SK-N-SH (cell line): ENCODE results near the gene IMMT. TPM values are rescaled to one million over a fixed set of nuclear protein-coding genes. Genes with fewer than 3 reads are reported as not detected.
"Not testable (repeated sequence)": the region's sequence is repeated elsewhere in the genome, so short reads cannot be mapped to it uniquely, and the experiment has no call there.

ENCODE experiments used
- CTCF ChIA-PET: fragments of 300-600, 350-600 bp; formaldehyde crosslinking; extraction: SDS; loops from one replicate; lab custom pipeline; 2021; lab: Yijun Ruan, JAX
- POLR2A ChIA-PET: fragments of 350-600 bp; sonication (Branson Sonifier 250); formaldehyde crosslinking; extraction: SDS; loops from one replicate; lab custom pipeline; 2020; ENCODE audit warnings: antibody characterized with exemption, inconsistent platforms; lab: Yijun Ruan, JAX
- DNase-seq: peaks from one replicate; pipeline ENCODE4 v3.0.0; 2012
- H2AFZ ChIP-seq: fragments of 200-600 bp; sonication (generic); 2 replicates; pipeline ENCODE4 v1.8.1; 2016; ENCODE audit warnings: antibody characterized with exemption, mild to moderate bottlenecking, low read depth
- H3F3A ChIP-seq: fragments of 200-600 bp; sonication (generic); replicated peaks from 2 replicates; pipeline ENCODE3; 2016; ENCODE audit warnings: antibody characterized with exemption, mild to moderate bottlenecking; ENCODE audit not compliant: insufficient read depth
- H3K27ac ChIP-seq, 2 experiments: fragments of 200-500 bp in 1 of 2; fragments of 200-600 bp in 1 of 2; sonication (Bioruptor generic) in 1 of 2; sonication (generic), shearing (Covaris generic) in 1 of 2; 2 replicates each; pipeline versions ENCODE4 v1.5.1 to v1.6.1; 2014 to 2016; ENCODE audit warnings: low read depth in 2 of 2, inconsistent platforms in 1 of 2, low read length in 1 of 2, mild to moderate bottlenecking in 1 of 2, mixed read lengths in 1 of 2
- H3K27me3 ChIP-seq: fragments of 200-600 bp; sonication (generic), shearing (Covaris generic); 2 replicates; pipeline ENCODE4 v1.6.1; 2016; ENCODE audit warnings: mixed run types; ENCODE audit not compliant: insufficient read depth
- H3K36me3 ChIP-seq, 2 experiments: fragments of 200-500 bp in 1 of 2; fragments of 200-600 bp in 1 of 2; sonication (Bioruptor generic) in 1 of 2; sonication (generic) in 1 of 2; replicated peaks in 1 of 2; 2 replicates each; pipeline versions ENCODE3 to v1.5.1; 2014 to 2016; ENCODE audit warnings: low read length in 1 of 2, mild to moderate bottlenecking in 1 of 2; ENCODE audit not compliant: insufficient read depth in 2 of 2, control insufficient read depth in 1 of 2
- H3K4me1 ChIP-seq, 2 experiments: fragments of 200-500 bp in 1 of 2; fragments of 200-600 bp in 1 of 2; sonication (Bioruptor generic) in 1 of 2; sonication (generic), shearing (Covaris generic) in 1 of 2; 2 replicates each; pipeline versions ENCODE4 v1.5.1 to v1.6.1; 2014 to 2016; ENCODE audit warnings: low read depth in 1 of 2, low read length in 1 of 2, mixed run types in 1 of 2; ENCODE audit not compliant: insufficient read depth in 2 of 2, control insufficient read depth in 1 of 2
- H3K4me2 ChIP-seq: fragments of 200-600 bp; sonication (generic), shearing (Covaris generic); 2 replicates; pipeline ENCODE4 v1.6.1; 2017; ENCODE audit warnings: mixed run types
- H3K4me3 ChIP-seq, 2 experiments: fragments of 200-500 bp in 1 of 2; fragments of 200-600 bp in 1 of 2; sonication (Bioruptor generic) in 1 of 2; sonication (generic), shearing (Covaris generic) in 1 of 2; 2 replicates each; pipeline versions ENCODE4 v1.5.1 to v1.8.1; 2014 to 2016; ENCODE audit warnings: low read depth in 2 of 2, inconsistent platforms in 1 of 2, low read length in 1 of 2, mild to moderate bottlenecking in 1 of 2, mixed read lengths in 1 of 2, moderate library complexity in 1 of 2
- H3K79me2 ChIP-seq: fragments of 200-600 bp; sonication (generic); 2 replicates; pipeline ENCODE4 v1.8.1; 2017; ENCODE audit warnings: mild to moderate bottlenecking; ENCODE audit not compliant: insufficient read depth
- H3K9ac ChIP-seq: fragments of 200-600 bp; sonication (generic); 2 replicates; pipeline ENCODE4 v1.6.1; 2017; ENCODE audit warnings: mixed run types
- H3K9me2 ChIP-seq: fragments of 200-600 bp; sonication (generic); 2 replicates; pipeline ENCODE4 v1.6.1; 2017; ENCODE audit warnings: mixed run types
- H3K9me3 ChIP-seq: fragments of 200-600 bp; sonication (generic); 2 replicates; pipeline ENCODE4 v1.6.1; 2017; ENCODE audit warnings: mixed run types, mild to moderate bottlenecking, moderate library complexity
- H4K20me1 ChIP-seq: fragments of 200-600 bp; sonication (generic); 2 replicates; pipeline ENCODE4 v1.6.1; 2017; ENCODE audit warnings: mild to moderate bottlenecking, mixed run types; ENCODE audit not compliant: insufficient read depth
- EZH2phosphoT487 ChIP-seq: fragments of 200-600 bp; sonication (generic); IDR thresholded peaks from 2 replicates; pipeline ENCODE4 v1.6.1; 2017; ENCODE audit warnings: low read depth, mixed run types, mild to moderate bottlenecking, antibody characterized with exemption, moderate library complexity, borderline replicate concordance
- FOSL2 ChIP-seq: IDR thresholded peaks from 2 replicates; pipeline ENCODE4 v1.4.0; 2012; ENCODE audit warnings: low read depth, mild to moderate bottlenecking, moderate library complexity, borderline replicate concordance
- GABPA ChIP-seq: IDR thresholded peaks from 2 replicates; pipeline ENCODE4 v1.4.0; 2012; ENCODE audit warnings: low read depth, mild to moderate bottlenecking
- GATA2 ChIP-seq: sonication (generic); formaldehyde crosslinking; IDR thresholded peaks from 2 replicates; pipeline ENCODE4 v1.5.0; 2020; ENCODE audit warnings: mild to moderate bottlenecking, missing genetic modification reagents
- MEF2A ChIP-seq: IDR thresholded peaks from 2 replicates; pipeline ENCODE4 v1.4.0; 2012; ENCODE audit warnings: low read depth, borderline replicate concordance
- POLR2AphosphoS5 ChIP-seq: IDR thresholded peaks from 2 replicates; pipeline ENCODE4 v1.6.1; 2012; ENCODE audit warnings: low read depth, low read length
- RCOR1 ChIP-seq: fragments of 150-350 bp; IDR thresholded peaks from 2 replicates; pipeline ENCODE4 v1.6.1; 2017; ENCODE audit warnings: antibody characterized with exemption, low read length
- TEAD4 ChIP-seq: IDR thresholded peaks from 2 replicates; pipeline ENCODE4 v1.4.0; 2012; ENCODE audit warnings: mild to moderate bottlenecking, borderline replicate concordance; ENCODE audit not compliant: insufficient read depth
- WGBS: methylation state at CpG from one replicate; pipeline ENCODE4 v1.1.6; 2017; ENCODE audit warnings: low lambda C conversion rate; 5-methylcytosine and 5-hydroxymethylcytosine counted together
- polyA plus RNA-seq, 3 experiments: library from polyadenylated mRNA; depleted of rRNA; stranded (reverse); fragments of >200 nt; gene quantifications; 2 replicates each; pipeline ENCODE4 v1.2.3, GENCODE V29; 2012
- TF ChIP-seq, protein P1 (sequence below): IDR thresholded peaks from 2 replicates; pipeline ENCODE4 v1.4.0; 2012; ENCODE audit warnings: low read depth
- TF ChIP-seq, protein P2 (sequence below): IDR thresholded peaks from 2 replicates; pipeline ENCODE4 v1.4.0; 2012; ENCODE audit warnings: low read depth, borderline replicate concordance

IMMT gene
- polyA plus RNA-seq, 1 of the 3 experiments (the other 2 are of a cell fraction), result 36.3 TPM

DNA sequence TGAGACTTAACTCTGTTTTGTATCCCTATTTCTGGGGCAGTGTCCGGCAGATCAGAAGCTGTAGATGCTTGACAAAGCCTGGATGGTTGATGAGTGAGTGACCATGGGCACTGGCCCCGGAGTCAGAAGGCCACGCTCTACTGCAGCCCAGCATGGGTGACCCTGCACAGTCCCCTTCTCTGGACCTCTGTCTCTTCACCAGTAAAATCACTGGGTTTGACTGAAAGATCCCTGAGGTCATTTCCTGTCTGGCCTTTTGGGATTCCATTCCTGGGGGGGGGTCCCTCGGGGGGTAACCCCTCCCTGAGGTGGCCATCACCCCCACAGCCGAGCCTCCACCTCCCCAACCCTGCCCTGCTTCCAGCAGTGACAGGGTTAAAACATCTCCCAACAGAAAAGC, 35.7 kb upstream of the IMMT start (continued):
- no peak for TF ChIP-seq FOSL2
- no peak for TF ChIP-seq MEF2A
- TF ChIP-seq EZH2phosphoT487, result no peak
- TF ChIP-seq, protein P1, sequence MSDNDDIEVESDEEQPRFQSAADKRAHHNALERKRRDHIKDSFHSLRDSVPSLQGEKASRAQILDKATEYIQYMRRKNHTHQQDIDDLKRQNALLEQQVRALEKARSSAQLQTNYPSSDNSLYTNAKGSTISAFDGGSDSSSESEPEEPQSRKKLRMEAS, result no peak
- no peak for TF ChIP-seq GABPA
- no peak for TF ChIP-seq POLR2AphosphoS5
- no peak for TF ChIP-seq GATA2 (CRISPR knock-in tag)
- TF ChIP-seq, protein P2, sequence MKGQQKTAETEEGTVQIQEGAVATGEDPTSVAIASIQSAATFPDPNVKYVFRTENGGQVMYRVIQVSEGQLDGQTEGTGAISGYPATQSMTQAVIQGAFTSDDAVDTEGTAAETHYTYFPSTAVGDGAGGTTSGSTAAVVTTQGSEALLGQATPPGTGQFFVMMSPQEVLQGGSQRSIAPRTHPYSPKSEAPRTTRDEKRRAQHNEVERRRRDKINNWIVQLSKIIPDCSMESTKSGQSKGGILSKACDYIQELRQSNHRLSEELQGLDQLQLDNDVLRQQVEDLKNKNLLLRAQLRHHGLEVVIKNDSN, result no peak
- TF ChIP-seq, all 33 proteins: peak for 0

DNA sequence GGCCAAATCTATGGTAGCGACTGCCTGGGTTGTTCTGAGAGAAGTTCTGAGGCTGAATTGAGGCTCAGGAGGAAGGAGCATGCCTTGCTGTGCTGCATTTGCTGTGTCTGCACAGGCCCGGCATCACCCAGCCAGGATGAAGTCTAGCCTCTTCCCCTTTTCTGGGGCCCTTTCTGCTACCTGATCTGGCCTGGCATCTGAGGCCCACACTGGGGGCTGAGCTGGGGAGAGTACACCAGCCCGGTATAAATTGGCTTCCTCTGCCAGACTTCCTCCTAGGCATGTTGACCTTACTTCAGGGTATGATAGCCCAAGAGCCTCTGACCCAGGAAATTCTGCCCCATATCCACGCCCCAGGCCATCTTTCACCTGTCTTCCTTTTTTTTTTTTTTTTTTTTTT, 34.0 kb upstream of the IMMT start:
- no peak overlapping the region for H3K4me2 ChIP-seq
- TF ChIP-seq TEAD4 (no peak), RCOR1 (no peak)
- TF ChIP-seq, all 33 proteins: peak for 0
- no peaks in the 10 kb centered on the region for H3K36me3 ChIP-seq
- no peaks in the 10 kb centered on the region for H3F3A ChIP-seq
- DNase-seq, result no peak
- 70% methylated on average over 4 of the region's 4 CpGs for WGBS
- POLR2A ChIA-PET, result no interaction called here
- no peak overlapping the region for H3K27ac ChIP-seq
- H2AFZ ChIP-seq, result no peak overlapping the region
- no peaks in the 10 kb centered on the region for H3K9me2 ChIP-seq
- H3K4me1 ChIP-seq, result peaks cover 0 to 7% of the 10 kb centered on the region in 2 experiments; a peak in 1 of 4 replicates
- H3K79me2 ChIP-seq, result no peaks in the 10 kb centered on the region
- H3K4me3 ChIP-seq, result no peak overlapping the region
- H3K9me3 ChIP-seq, result no peaks in the 10 kb centered on the region
- CTCF ChIA-PET, result interaction anchor here (2.6 kb wide), 1 partner anchor 8 kb away, joined by 13 read pairs; no protein-coding TSS in a partner anchor
- no peak overlapping the region for H3K9ac ChIP-seq
- H3K27me3 ChIP-seq, result no peaks in the 10 kb centered on the region
- H4K20me1 ChIP-seq, result no peaks in the 10 kb centered on the region

DNA sequence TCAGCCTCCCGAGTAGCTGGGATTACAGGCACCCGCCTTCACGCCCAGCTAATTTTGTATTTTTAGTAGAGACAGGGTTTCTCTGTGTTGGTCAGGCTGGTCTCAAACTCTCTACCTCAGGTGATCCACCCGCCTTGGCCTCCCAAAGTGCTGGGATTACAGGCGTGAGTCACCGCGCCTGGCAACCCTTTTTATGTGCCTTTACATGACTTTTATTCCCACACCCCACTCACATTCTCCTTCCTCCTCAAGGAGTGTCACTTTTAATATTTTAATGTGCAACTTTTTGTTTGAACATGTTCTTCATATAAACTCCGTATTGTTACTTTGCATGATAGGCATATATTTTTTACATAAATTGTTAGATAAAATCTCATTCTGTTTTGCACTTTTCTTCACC, 33.3 kb upstream of the IMMT start:
- H2AFZ ChIP-seq, H3K9me2 ChIP-seq, H3K27ac ChIP-seq, H3K79me2 ChIP-seq, H3K9ac ChIP-seq, H3K4me1 ChIP-seq, H3K9me3 ChIP-seq, H3K4me3 ChIP-seq, H3K36me3 ChIP-seq, H3K27me3 ChIP-seq, POLR2A ChIA-PET, H3F3A ChIP-seq, H4K20me1 ChIP-seq, DNase-seq, H3K4me2 ChIP-seq: not testable (repeated sequence)
- 76% methylated on average over 8 of the region's 8 CpGs for WGBS
- CTCF ChIA-PET, result interaction anchor here (0.8 to 2.6 kb wide), 2 partner anchors 7 to 140 kb away, joined by 3 to 13 read pairs; no protein-coding TSS in a partner anchor
